Measurements from ENCODE around the gene GFI1. TPM values are rescaled to one million over a fixed set of nuclear protein-coding genes. Genes with fewer than 3 reads are reported as not detected.

GFI1 gene
- total RNA-seq, 1 experiment from 2014 or later = 0.84 TPM

DNA sequence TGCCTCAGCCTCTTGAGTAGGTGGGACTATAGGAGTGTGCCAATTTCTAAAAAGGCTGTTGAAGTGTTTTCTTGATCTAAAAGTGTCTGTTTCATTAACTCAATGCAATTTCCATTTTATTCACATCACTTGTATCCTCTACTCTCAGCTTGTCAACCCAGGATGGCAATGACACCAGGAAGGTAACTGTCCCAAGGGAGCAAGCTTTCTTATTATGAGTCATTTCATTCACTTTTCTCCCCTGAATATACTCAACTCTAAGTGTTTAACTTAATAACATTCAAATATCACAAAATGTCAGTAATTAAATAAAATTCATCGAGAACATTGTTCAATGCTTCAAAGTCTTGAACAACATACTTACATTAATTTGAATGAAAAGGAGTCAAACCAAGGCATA, 22.9 kb upstream of the GFI1 start:
- DNase-seq (no peak), ATAC-seq (no peak)
- TF ChIP-seq, protein P1, sequence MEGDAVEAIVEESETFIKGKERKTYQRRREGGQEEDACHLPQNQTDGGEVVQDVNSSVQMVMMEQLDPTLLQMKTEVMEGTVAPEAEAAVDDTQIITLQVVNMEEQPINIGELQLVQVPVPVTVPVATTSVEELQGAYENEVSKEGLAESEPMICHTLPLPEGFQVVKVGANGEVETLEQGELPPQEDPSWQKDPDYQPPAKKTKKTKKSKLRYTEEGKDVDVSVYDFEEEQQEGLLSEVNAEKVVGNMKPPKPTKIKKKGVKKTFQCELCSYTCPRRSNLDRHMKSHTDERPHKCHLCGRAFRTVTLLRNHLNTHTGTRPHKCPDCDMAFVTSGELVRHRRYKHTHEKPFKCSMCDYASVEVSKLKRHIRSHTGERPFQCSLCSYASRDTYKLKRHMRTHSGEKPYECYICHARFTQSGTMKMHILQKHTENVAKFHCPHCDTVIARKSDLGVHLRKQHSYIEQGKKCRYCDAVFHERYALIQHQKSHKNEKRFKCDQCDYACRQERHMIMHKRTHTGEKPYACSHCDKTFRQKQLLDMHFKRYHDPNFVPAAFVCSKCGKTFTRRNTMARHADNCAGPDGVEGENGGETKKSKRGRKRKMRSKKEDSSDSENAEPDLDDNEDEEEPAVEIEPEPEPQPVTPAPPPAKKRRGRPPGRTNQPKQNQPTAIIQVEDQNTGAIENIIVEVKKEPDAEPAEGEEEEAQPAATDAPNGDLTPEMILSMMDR (conservative IDR thresholded peaks at IDR 0.05; ENCODE audit: low read depth, low read length) = no peak
- TF ChIP-seq EZH2phosphoT487 (IDR thresholded peaks at IDR 0.05; ENCODE audit: borderline replicate concordance, low read length) = no peak
- TF ChIP-seq EZH2 (IDR thresholded peaks at IDR 0.05; ENCODE audit: low read length, unreplicated experiment) = no peak
- no peaks in the 10 kb centered on the region for H3K9me2 ChIP-seq (replicated peaks; ENCODE audit: low read length)
- no peak overlapping the region for H3K4me2 ChIP-seq (ENCODE audit: low read length)
- BruUV-seq (replicated peaks) = no TSS peak
- no peaks in the 10 kb centered on the region for H3K36me3 ChIP-seq (ENCODE audit: low read depth, low read length)
- POLR2A ChIA-PET (ENCODE audit: unreplicated experiment) = no interaction called here
- no peaks in the 10 kb centered on the region for H3K79me2 ChIP-seq (ENCODE audit: low read length)
- no peaks in the 10 kb centered on the region for H3K9me3 ChIP-seq (ENCODE audit: low read length)
- no peak overlapping the region for H3K4me3 ChIP-seq (ENCODE audit: low read length)
- intact Hi-C loops (cut with micrococcal nuclease) = no loop called here
- H3K9ac ChIP-seq (ENCODE audit: low read length) = no peak overlapping the region
- CTCF ChIA-PET = no interaction called here
- H4K20me1 ChIP-seq (ENCODE audit: low read length) = no peaks in the 10 kb centered on the region
- H3K27ac ChIP-seq (ENCODE audit: low read length) = no peak overlapping the region
- peaks cover 10% of the 10 kb centered on the region; the same call in 1 of the 2 replicates for H3K4me1 ChIP-seq (ENCODE audit: insufficient read depth, low read length)
- no peaks in the 10 kb centered on the region for H3F3A ChIP-seq (ENCODE audit: low read length, unreplicated experiment)
- no peak overlapping the region for H2AFZ ChIP-seq (ENCODE audit: low read length)
- no peaks in the 10 kb centered on the region for H3K27me3 ChIP-seq (ENCODE audit: low read length)

DNA sequence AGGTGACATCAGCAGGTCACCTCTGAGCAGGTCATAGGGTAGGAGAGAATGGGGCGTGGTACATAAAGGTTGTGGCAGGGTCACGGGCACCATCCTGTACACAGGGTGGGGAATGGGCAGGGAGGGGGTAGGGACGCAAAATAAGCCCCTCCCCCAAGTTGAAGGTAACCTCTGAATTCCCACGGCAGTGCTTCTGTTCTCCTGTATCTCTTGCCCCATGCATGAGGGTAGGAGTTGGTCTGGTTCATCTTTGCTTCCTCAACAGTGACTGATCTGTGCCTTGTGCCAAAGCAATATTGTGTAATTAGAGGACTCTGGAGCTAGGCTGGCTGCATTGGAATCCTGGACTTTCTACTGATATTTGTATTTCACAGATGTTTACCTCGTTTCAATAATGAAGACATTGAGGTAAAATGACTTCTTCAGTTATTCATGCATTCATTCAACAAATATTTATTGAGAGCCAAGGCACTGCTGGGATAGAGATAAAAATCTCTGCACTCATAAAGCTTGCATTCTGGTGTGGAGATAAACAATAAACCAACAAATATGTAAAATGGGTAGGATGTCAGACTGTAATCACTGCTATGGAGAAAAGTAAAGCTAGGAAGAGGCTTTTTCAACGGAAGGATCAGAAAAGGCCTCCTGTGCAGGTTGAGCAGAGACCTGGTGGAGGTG, 18.4 kb upstream of the GFI1 start:
- TF ChIP-seq, protein P1 (conservative IDR thresholded peaks at IDR 0.05; ENCODE audit: low read depth, low read length) = no peak
- TF ChIP-seq EZH2phosphoT487 (IDR thresholded peaks at IDR 0.05; ENCODE audit: borderline replicate concordance, low read length) (no peak), EZH2 (IDR thresholded peaks at IDR 0.05; ENCODE audit: low read length, unreplicated experiment) (no peak)
- Histone ChIP-seq H3K9ac (ENCODE audit: low read length) (no peak overlapping the region), H3K4me2 (ENCODE audit: low read length) (no peak overlapping the region), H3F3A (ENCODE audit: low read length, unreplicated experiment) (no peaks in the 10 kb centered on the region), H3K27me3 (ENCODE audit: low read length) (no peaks in the 10 kb centered on the region), H3K27ac (ENCODE audit: low read length) (peak overlapping the region; percentile 38; the same call in 1 of the 2 replicates), H3K4me3 (ENCODE audit: low read length) (no peak overlapping the region), H2AFZ (ENCODE audit: low read length) (no peak overlapping the region), H3K4me1 (ENCODE audit: insufficient read depth, low read length) (peaks cover 12% of the 10 kb centered on the region; the same call in 1 of the 2 replicates), H3K79me2 (ENCODE audit: low read length) (no peaks in the 10 kb centered on the region), H3K9me3 (ENCODE audit: low read length) (no peaks in the 10 kb centered on the region), H3K9me2 (replicated peaks; ENCODE audit: low read length) (no peaks in the 10 kb centered on the region), H4K20me1 (ENCODE audit: low read length) (no peaks in the 10 kb centered on the region), H3K36me3 (ENCODE audit: low read depth, low read length) (no peaks in the 10 kb centered on the region)
- BruUV-seq (replicated peaks) = no TSS peak
- intact Hi-C loops (cut with micrococcal nuclease) = no loop called here
- CTCF ChIA-PET = no interaction called here
- ATAC-seq (peak; percentile 39), DNase-seq (peak; percentile 59)
- POLR2A ChIA-PET (ENCODE audit: unreplicated experiment) = interaction anchor here (0.7 kb wide), 1 partner anchor 32 kb away, joined by 3 read pairs; no protein-coding TSS in a partner anchor

DNA sequence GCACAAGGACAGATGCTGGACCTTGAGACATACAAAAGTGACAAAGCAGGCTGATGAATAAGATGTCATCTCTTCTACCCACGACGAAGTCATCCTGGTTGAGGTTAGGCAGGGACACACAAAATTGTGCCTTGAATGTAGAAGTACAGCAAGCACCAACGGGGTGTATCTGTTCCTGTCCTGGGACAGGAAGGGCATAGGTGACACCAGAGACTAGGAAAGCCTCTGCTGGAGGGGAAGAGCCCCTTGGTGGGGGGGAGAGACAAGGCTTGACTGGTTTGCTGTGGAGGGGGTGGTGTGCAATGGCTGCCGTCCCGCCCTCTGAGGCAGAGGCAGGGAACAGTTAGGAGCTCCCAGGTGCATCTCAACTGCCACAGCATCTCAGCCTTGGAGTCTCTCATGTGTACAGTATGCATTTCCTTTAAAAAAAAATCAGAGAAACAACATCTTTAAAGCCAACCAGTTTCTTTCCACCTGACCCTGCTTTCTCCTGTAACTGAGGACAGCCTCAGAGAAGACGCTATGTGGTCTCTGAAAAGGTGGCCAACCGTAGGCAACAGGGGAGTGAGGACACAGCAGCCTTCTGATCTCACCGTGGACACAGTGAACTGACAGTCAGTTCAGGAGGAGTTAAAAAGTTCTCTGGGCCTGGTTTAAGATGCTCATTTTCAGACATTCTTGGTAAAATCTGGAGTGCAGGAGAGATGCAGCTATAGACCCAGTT, 17.7 kb upstream of the GFI1 start:
- H3K27me3 ChIP-seq (ENCODE audit: low read length) = no peaks in the 10 kb centered on the region
- POLR2A ChIA-PET (ENCODE audit: unreplicated experiment) = no interaction called here
- DNase-seq (no peak), ATAC-seq (no peak; the same call in 1 of the 2 replicates)
- no peaks in the 10 kb centered on the region for H3F3A ChIP-seq (ENCODE audit: low read length, unreplicated experiment)
- intact Hi-C loops (cut with micrococcal nuclease) = no loop called here
- peak overlapping the region; percentile 38; the same call in 1 of the 2 replicates for H3K27ac ChIP-seq (ENCODE audit: low read length)
- peaks cover 12% of the 10 kb centered on the region; the same call in 1 of the 2 replicates for H3K4me1 ChIP-seq (ENCODE audit: insufficient read depth, low read length)
- no peaks in the 10 kb centered on the region for H3K9me2 ChIP-seq (replicated peaks; ENCODE audit: low read length)
- no peak overlapping the region for H3K4me2 ChIP-seq (ENCODE audit: low read length)
- no peaks in the 10 kb centered on the region for H3K79me2 ChIP-seq (ENCODE audit: low read length)
- BruUV-seq (replicated peaks) = no TSS peak
- no peak overlapping the region for H3K4me3 ChIP-seq (ENCODE audit: low read length)
- TF ChIP-seq EZH2 (IDR thresholded peaks at IDR 0.05; ENCODE audit: low read length, unreplicated experiment) (no peak), EZH2phosphoT487 (IDR thresholded peaks at IDR 0.05; ENCODE audit: borderline replicate concordance, low read length) (no peak)
- TF ChIP-seq, protein P1 (conservative IDR thresholded peaks at IDR 0.05; ENCODE audit: low read depth, low read length) = no peak
- H2AFZ ChIP-seq (ENCODE audit: low read length) = no peak overlapping the region
- no peaks in the 10 kb centered on the region for H3K9me3 ChIP-seq (ENCODE audit: low read length)
- no peak overlapping the region for H3K9ac ChIP-seq (ENCODE audit: low read length)
- H4K20me1 ChIP-seq (ENCODE audit: low read length) = no peaks in the 10 kb centered on the region
- H3K36me3 ChIP-seq (ENCODE audit: low read depth, low read length) = no peaks in the 10 kb centered on the region
- CTCF ChIA-PET = no interaction called here
